Astrocyte (in vitro differentiated cells and primary cell): Measurements from ENCODE around the gene CARD9. TPM values are rescaled to one million over a fixed set of nuclear protein-coding genes. Genes with fewer than 3 reads are reported as not detected.

Experiments used
- DNase-seq: peaks from one replicate; pipeline ENCODE4 v3.0.0-alpha.2; 2010; ENCODE audit warnings: low read depth
- FAIRE-seq: peaks from 2 replicates; lab custom pipeline; 2011; peaks lifted over from hg19 to GRCh38; lab: Jason Lieb, UNC
- H2AFZ ChIP-seq: 2 replicates; pipeline ENCODE4 v1.6.0; 2012; ENCODE audit warnings: low read depth, low read length, inconsistent platforms
- H3K27ac ChIP-seq: 2 replicates; pipeline ENCODE4 v1.5.1; 2011; ENCODE audit warnings: low read depth, low read length, inconsistent platforms
- H3K27me3 ChIP-seq: 2 replicates; pipeline ENCODE4 v1.6.0; 2011; ENCODE audit warnings: low read length, inconsistent platforms; ENCODE audit not compliant: insufficient read depth
- H3K36me3 ChIP-seq: 2 replicates; pipeline ENCODE4 v1.5.1; 2011; ENCODE audit warnings: low read length, inconsistent platforms; ENCODE audit not compliant: insufficient read depth
- H3K4me1 ChIP-seq: 2 replicates; pipeline ENCODE4 v1.5.1; 2011; ENCODE audit warnings: low read length, inconsistent platforms; ENCODE audit not compliant: insufficient read depth
- H3K4me2 ChIP-seq: 2 replicates; pipeline ENCODE4 v1.6.0; 2012; ENCODE audit warnings: low read length, inconsistent platforms
- H3K4me3 ChIP-seq: 2 replicates; pipeline ENCODE4 v1.5.1; 2011; ENCODE audit warnings: low read depth, mild to moderate bottlenecking, low read length, inconsistent platforms; ENCODE audit not compliant: insufficient read depth
- H3K79me2 ChIP-seq: 2 replicates; pipeline ENCODE4 v1.6.0; 2012; ENCODE audit warnings: mild to moderate bottlenecking, low read length, inconsistent platforms; ENCODE audit not compliant: insufficient read depth
- H3K9ac ChIP-seq: 2 replicates; pipeline ENCODE4 v1.6.0; 2012; ENCODE audit warnings: mild to moderate bottlenecking, low read length, inconsistent platforms
- H3K9me3 ChIP-seq: 2 replicates; pipeline ENCODE4 v1.5.1; 2012; ENCODE audit warnings: low read depth, mild to moderate bottlenecking, low read length, inconsistent platforms; ENCODE audit not compliant: insufficient read depth
- H4K20me1 ChIP-seq: 2 replicates; pipeline ENCODE4 v1.6.0; 2012; ENCODE audit warnings: low read length, inconsistent platforms; ENCODE audit not compliant: insufficient read depth
- H3K27ac Mint-ChIP-seq: one replicate; pipeline ENCODE4 v1.8.0; 2021; ENCODE audit warnings: mild to moderate bottlenecking, mixed read lengths; ENCODE audit not compliant: unreplicated experiment
- H3K27me3 Mint-ChIP-seq: one replicate; pipeline ENCODE4 v1.8.0; 2021; ENCODE audit warnings: low read depth, mixed read lengths; ENCODE audit not compliant: unreplicated experiment
- H3K36me3 Mint-ChIP-seq: one replicate; pipeline ENCODE4 v1.8.0; 2021; ENCODE audit warnings: low read depth, mixed read lengths; ENCODE audit not compliant: unreplicated experiment
- H3K4me1 Mint-ChIP-seq: one replicate; pipeline ENCODE4 v1.8.0; 2021; ENCODE audit warnings: low read depth, mixed read lengths; ENCODE audit not compliant: unreplicated experiment
- H3K4me3 Mint-ChIP-seq: one replicate; pipeline ENCODE4 v1.8.0; 2021; ENCODE audit warnings: mild to moderate bottlenecking, moderate library complexity, mixed read lengths; ENCODE audit not compliant: unreplicated experiment
- H3K9me3 Mint-ChIP-seq: one replicate; pipeline ENCODE4 v1.8.0; 2021; ENCODE audit warnings: mild to moderate bottlenecking, mixed read lengths; ENCODE audit not compliant: unreplicated experiment
- EZH2 ChIP-seq: IDR thresholded peaks from 2 replicates; pipeline ENCODE4 v1.6.1; 2012; ENCODE audit warnings: mild to moderate bottlenecking, low read length, inconsistent platforms; ENCODE audit not compliant: insufficient read depth
- total RNA-seq: library from RNA; stranded (reverse); gene quantifications from 2 replicates; pipeline ENCODE4 v1.2.1, GENCODE V29; 2021
- TF ChIP-seq, protein P1 (sequence below): IDR thresholded peaks from 2 replicates; pipeline ENCODE4 v1.5.1; 2011; ENCODE audit warnings: low read depth, mild to moderate bottlenecking, inconsistent platforms, low read length, moderate library complexity; ENCODE audit not compliant: insufficient read depth

Gene CARD9
- total RNA-seq, 1 donor from 2014 or later: 4.2 TPM

DNA sequence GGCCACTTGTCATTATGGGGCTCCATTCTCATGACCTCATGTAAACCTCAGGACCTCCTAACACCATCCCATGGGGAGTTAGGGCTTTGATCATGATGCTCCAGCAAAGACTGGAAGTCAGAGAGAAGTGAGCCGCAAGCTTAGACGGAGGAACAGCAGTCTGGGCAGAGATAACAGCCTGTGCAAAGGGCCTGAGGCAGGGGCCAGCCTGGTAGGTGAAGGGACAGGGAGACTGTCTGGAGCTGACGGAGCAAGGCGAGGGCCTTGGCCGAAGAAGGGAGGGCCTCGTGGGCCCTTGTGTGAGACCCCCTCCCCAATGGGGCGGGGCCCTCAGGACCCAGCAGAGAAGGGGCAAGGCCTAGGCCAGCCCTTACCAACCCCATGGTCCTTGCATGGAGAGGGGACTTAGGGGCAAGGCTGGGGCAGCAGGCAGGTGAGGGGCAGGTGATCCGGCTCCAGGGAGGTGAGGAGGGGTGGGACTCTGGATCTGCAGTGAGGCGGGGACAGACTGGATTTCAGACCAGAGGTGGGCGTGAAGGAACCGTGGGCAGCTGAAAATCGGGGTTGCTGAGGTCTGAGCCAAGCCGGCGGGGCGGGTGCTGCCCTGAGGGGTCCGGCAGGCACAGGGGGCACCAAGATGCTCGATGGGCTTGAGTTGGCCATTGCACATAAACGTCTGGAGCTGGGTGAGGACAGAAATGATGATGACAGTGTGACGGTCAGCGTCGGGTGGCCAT is 28.8 kb downstream of the CARD9 start:
- Histone ChIP-seq H3K9me3 (no peaks in the 10 kb centered on the region), H3K36me3 (no peaks in the 10 kb centered on the region), H3K4me3 (no peak overlapping the region), H4K20me1 (peaks cover 59% of the 10 kb centered on the region), H3K4me1 (peaks cover 16% of the 10 kb centered on the region), H3K27ac (no peak overlapping the region), H3K4me2 (peak overlapping the region; percentile 19), H3K79me2 (no peaks in the 10 kb centered on the region), H3K9ac (no peak overlapping the region), H2AFZ (no peak overlapping the region), H3K27me3 (no peaks in the 10 kb centered on the region)
- Mint-ChIP-seq H3K27me3 (no peaks in the 10 kb centered on the region), H3K4me1 (peaks cover 2% of the 10 kb centered on the region), H3K36me3 (peaks cover 2% of the 10 kb centered on the region), H3K4me3 (peak overlapping the region; percentile 34), H3K27ac (no peak overlapping the region), H3K9me3 (no peaks in the 10 kb centered on the region)
- no peak for FAIRE-seq
- no peak for TF ChIP-seq EZH2
- TF ChIP-seq, protein P1, sequence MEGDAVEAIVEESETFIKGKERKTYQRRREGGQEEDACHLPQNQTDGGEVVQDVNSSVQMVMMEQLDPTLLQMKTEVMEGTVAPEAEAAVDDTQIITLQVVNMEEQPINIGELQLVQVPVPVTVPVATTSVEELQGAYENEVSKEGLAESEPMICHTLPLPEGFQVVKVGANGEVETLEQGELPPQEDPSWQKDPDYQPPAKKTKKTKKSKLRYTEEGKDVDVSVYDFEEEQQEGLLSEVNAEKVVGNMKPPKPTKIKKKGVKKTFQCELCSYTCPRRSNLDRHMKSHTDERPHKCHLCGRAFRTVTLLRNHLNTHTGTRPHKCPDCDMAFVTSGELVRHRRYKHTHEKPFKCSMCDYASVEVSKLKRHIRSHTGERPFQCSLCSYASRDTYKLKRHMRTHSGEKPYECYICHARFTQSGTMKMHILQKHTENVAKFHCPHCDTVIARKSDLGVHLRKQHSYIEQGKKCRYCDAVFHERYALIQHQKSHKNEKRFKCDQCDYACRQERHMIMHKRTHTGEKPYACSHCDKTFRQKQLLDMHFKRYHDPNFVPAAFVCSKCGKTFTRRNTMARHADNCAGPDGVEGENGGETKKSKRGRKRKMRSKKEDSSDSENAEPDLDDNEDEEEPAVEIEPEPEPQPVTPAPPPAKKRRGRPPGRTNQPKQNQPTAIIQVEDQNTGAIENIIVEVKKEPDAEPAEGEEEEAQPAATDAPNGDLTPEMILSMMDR: no peak
- DNase-seq: no peak

DNA sequence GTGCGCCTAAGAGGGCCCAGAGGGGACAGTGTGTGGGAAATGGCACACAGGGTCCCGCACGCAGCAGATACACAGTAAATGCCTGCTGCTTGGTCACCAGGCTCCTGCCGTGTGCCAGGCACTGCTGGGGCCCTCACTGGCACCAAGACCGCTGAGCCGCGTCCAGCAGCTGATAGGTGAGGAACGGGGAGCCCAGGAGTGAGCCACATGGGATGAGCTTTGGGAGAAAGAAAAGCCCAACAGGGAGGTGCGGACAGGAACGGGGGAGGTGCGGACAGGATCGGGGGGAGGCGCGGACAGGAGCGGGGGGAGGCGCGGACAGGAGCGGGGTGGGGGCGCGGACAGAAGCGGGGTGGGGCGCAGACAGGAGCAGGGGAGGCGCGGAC is 29.6 kb downstream of the CARD9 start:
- Mint-ChIP-seq H3K9me3 (no peaks in the 10 kb centered on the region), H3K27ac (no peak overlapping the region), H3K4me1 (peaks cover 2% of the 10 kb centered on the region), H3K4me3 (no peak overlapping the region), H3K36me3 (peaks cover 5% of the 10 kb centered on the region), H3K27me3 (no peaks in the 10 kb centered on the region)
- Histone ChIP-seq H3K4me1 (peaks cover 16% of the 10 kb centered on the region), H3K4me2 (no peak overlapping the region), H2AFZ (no peak overlapping the region), H3K9ac (no peak overlapping the region), H3K36me3 (no peaks in the 10 kb centered on the region), H3K27ac (no peak overlapping the region), H3K9me3 (no peaks in the 10 kb centered on the region), H3K79me2 (no peaks in the 10 kb centered on the region), H3K27me3 (no peaks in the 10 kb centered on the region), H4K20me1 (peaks cover 67% of the 10 kb centered on the region), H3K4me3 (no peak overlapping the region)
- TF ChIP-seq, protein P1: no peak
- TF ChIP-seq EZH2: no peak
- no peak for FAIRE-seq
- no peak for DNase-seq

DNA sequence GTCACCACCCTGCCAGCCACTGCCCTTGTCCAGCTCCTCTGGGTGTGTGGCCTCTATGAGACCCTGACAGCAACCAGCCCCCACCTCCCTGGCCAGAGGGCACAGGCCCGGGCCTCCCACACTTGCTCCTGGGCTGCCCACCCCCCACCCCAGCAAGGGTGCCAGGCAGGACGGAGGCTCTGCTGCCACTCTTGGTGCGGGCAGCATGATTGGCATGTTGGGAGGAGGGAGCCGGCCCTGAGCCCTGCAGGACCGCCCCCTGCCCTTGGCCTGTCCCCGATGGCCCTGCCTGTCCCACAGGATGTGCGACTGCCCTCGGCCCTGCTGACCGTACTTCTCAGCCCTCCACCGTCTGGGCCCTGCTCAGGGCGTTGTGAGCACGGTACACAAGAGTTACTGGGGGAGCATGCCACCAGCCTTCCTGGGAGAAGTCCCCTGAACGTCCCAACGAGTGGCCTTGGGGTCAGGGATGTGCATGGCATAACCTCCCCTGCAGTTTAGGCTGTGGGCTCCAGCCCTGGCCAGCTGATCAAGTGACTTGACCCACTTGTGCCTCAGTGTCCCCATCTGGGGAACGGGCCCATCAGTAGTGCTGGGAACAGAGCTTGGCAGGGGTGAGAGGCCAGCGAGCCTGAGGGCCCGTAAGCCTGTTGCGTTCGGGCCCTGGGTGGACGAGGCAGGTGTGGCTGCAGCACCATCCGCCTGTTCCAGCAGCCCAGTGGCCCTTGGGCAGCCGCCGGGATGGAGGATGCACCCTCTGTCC is 30.2 kb downstream of the CARD9 start:
- DNase-seq: no peak
- no peak for FAIRE-seq
- Histone ChIP-seq H4K20me1 (peaks cover 69% of the 10 kb centered on the region), H3K9me3 (no peaks in the 10 kb centered on the region), H3K4me3 (no peak overlapping the region), H3K4me1 (peaks cover 16% of the 10 kb centered on the region), H3K27me3 (no peaks in the 10 kb centered on the region), H3K79me2 (no peaks in the 10 kb centered on the region), H3K4me2 (peak overlapping the region; percentile 70), H3K27ac (no peak overlapping the region), H2AFZ (no peak overlapping the region), H3K9ac (no peak overlapping the region), H3K36me3 (peaks cover 2% of the 10 kb centered on the region)
- TF ChIP-seq EZH2: no peak
- TF ChIP-seq, protein P1: no peak
- Mint-ChIP-seq H3K4me1 (peaks cover 2% of the 10 kb centered on the region), H3K9me3 (no peaks in the 10 kb centered on the region), H3K36me3 (peaks cover 5% of the 10 kb centered on the region), H3K27me3 (no peaks in the 10 kb centered on the region), H3K4me3 (no peak overlapping the region), H3K27ac (no peak overlapping the region)
